Dendritic cell treated with granulocyte-macrophage colony-stimulating factor and Interleukin-4, amounts not matched to agents 40 ng/mL and 50 ng/mL, for 4 days (primary cell): ENCODE results near the gene NAGLU.

Experiments
- H3K27ac Mint-ChIP-seq: one replicate; pipeline ENCODE4 v1.8.0; 2022; ENCODE audit warnings: mild to moderate bottlenecking, mixed read lengths
- H3K27me3 Mint-ChIP-seq: one replicate; pipeline ENCODE4 v1.8.0; 2022; ENCODE audit warnings: mild to moderate bottlenecking, mixed read lengths
- H3K36me3 Mint-ChIP-seq: one replicate; pipeline ENCODE4 v1.8.0; 2022; ENCODE audit warnings: low read depth, mixed read lengths
- H3K4me1 Mint-ChIP-seq: one replicate; pipeline ENCODE4 v1.8.0; 2022; ENCODE audit warnings: low read depth, mixed read lengths
- H3K4me3 Mint-ChIP-seq: one replicate; pipeline ENCODE4 v1.8.0; 2022; ENCODE audit warnings: mild to moderate bottlenecking, moderate library complexity, mixed read lengths
- H3K9me3 Mint-ChIP-seq: one replicate; pipeline ENCODE4 v1.8.0; 2022; ENCODE audit warnings: mixed read lengths
- intact Hi-C: fragments of 100-400 bp; cut with micrococcal nuclease; formaldehyde crosslinking; loops from one replicate; pipeline ENCODE4 v1.15.0; 2022

Gene NAGLU

DNA sequence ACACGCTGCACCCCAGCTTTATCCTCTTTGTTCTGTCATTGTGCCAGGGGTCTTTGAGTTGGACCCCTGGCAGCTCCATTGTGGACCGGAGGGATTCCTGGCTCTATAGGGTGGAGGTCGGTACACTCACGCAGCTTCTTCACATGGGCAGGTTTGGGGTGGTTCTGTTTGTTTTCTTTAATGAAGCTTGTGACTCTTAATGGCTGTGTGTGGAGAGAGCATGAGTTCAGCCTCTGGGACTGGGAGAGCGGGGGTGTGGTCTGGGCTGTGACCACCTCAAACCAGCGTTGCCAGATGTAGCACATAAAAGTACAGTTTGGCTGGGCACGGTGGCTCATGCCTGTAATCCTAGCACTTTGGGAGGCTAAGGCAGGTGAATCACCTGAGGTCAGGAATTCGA lies 21.2 kb upstream of the NAGLU start:
- Mint-ChIP-seq H3K9me3 (no peaks in the 10 kb centered on the region), H3K4me3 (no peak overlapping the region), H3K36me3 (peaks cover 79% of the 10 kb centered on the region), H3K4me1 (peaks cover 45% of the 10 kb centered on the region), H3K27me3 (no peaks in the 10 kb centered on the region), H3K27ac (no peak overlapping the region)
- intact Hi-C loops: loop anchor here (5.0 kb wide), 2 partner anchors 108 to 193 kb away; no protein-coding TSS in a partner anchor

DNA sequence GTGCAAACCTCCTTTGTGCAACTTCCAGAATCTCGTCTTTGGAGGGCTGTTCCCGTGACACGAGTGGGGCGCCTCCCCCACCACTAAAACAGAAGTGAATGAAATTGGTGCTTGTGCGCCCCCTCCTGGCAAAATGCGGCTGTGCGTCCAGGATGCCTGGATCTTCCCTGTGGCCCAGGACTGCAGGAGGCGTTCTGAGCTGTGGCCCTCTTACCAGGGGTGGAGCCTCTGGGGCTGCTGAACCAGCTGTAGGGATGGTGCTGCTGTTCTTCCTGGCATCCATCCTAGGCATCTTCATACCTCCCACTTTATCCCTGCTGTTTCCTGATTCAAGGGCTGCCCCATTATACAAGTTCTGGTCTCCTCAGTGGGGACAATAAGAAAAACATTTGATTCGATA lies 18.5 kb upstream of the NAGLU start:
- no peak overlapping the region for H3K4me3 Mint-ChIP-seq
- H3K9me3 Mint-ChIP-seq: no peaks in the 10 kb centered on the region
- H3K36me3 Mint-ChIP-seq: peaks cover 74% of the 10 kb centered on the region
- peak overlapping the region; percentile 88 for H3K27ac Mint-ChIP-seq
- H3K4me1 Mint-ChIP-seq: peaks cover 62% of the 10 kb centered on the region
- intact Hi-C loops: loop anchor here (5.0 kb wide), 2 partner anchors 110 to 195 kb away; no protein-coding TSS in a partner anchor
- H3K27me3 Mint-ChIP-seq: no peaks in the 10 kb centered on the region

DNA sequence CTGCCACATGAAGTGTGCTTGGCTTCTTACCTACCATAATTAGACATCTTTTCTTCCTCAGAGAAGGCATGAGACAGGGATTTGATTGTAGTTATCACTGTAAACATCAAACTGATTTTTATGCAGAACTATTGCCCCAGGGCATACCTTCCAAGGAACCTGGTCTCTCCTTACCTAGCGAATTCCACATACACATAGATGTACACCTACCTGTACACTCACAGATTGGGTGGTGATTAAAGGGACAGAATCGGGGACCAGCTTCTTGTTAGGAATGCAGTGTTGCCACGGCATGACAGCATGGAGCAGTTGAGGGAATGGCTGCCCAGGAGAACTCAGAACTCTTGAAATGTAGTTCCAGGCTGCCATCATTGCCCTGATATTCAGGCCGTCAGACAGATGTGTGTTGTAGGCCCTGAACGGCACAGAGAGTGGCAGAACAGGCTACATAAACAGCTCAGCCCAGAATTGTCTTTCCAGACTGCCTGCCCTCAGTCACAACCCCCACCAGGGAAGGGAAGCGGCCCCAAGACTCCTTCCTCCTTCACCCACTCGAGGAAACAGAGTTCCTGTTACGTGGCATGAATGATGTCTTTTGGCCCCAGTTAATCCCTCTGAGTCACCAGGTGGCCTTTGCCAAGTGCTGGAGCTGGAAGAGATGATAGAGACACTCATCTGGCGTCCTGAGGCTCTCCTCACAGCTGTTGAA lies 17.8 kb upstream of the NAGLU start:
- H3K4me3 Mint-ChIP-seq: peak overlapping the region; percentile 18
- no peaks in the 10 kb centered on the region for H3K27me3 Mint-ChIP-seq
- intact Hi-C loops: loop anchor here (5.0 kb wide), 2 partner anchors 111 to 196 kb away; no protein-coding TSS in a partner anchor
- H3K36me3 Mint-ChIP-seq: peaks cover 74% of the 10 kb centered on the region
- H3K4me1 Mint-ChIP-seq: peaks cover 62% of the 10 kb centered on the region
- peak overlapping the region; percentile 88 for H3K27ac Mint-ChIP-seq
- H3K9me3 Mint-ChIP-seq: no peaks in the 10 kb centered on the region

DNA sequence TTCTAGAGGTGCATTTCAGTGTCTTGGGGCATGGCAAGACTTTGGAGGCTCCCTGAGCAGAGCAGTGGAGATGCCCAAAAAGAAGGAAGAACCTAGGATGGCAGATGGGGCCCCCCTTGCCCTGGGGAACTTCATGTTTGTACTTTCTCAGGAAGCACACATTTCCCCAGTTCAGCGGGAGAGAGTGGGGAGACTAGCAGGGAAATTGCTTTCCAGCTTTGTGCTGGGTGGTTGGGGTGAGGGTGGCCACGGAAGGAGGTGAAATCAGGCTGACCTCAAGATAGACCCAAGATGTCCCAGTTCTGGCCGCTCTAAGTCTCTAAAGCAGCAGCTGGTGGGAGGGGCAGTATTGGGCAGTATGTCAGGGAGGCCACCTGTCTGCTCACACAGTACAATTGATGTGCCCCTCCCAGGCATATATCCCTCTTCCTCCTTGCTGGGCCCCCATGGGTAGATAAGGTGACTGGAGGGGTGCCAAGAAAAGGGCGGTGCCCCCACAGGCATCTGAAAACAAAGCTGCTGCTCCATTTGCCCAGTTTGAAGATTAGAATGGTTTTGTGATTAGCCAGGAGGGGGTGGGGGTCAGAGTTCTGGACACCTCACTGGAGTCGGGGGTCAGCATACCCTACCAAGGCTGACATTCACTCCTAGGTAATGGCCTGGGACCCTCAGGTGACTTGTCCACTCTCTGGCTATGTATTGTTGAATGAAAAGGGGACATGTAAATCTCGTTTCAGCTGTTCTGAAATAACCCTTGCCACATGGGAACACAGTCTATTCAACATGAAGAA lies 17.1 kb upstream of the NAGLU start:
- Mint-ChIP-seq H3K4me3 (peak overlapping the region; percentile 18), H3K27ac (peak overlapping the region; percentile 88), H3K27me3 (no peaks in the 10 kb centered on the region), H3K36me3 (peaks cover 74% of the 10 kb centered on the region), H3K4me1 (peaks cover 62% of the 10 kb centered on the region), H3K9me3 (no peaks in the 10 kb centered on the region)
- intact Hi-C loops: loop anchor here (5.0 kb wide), 2 partner anchors 112 to 197 kb away; no protein-coding TSS in a partner anchor

DNA sequence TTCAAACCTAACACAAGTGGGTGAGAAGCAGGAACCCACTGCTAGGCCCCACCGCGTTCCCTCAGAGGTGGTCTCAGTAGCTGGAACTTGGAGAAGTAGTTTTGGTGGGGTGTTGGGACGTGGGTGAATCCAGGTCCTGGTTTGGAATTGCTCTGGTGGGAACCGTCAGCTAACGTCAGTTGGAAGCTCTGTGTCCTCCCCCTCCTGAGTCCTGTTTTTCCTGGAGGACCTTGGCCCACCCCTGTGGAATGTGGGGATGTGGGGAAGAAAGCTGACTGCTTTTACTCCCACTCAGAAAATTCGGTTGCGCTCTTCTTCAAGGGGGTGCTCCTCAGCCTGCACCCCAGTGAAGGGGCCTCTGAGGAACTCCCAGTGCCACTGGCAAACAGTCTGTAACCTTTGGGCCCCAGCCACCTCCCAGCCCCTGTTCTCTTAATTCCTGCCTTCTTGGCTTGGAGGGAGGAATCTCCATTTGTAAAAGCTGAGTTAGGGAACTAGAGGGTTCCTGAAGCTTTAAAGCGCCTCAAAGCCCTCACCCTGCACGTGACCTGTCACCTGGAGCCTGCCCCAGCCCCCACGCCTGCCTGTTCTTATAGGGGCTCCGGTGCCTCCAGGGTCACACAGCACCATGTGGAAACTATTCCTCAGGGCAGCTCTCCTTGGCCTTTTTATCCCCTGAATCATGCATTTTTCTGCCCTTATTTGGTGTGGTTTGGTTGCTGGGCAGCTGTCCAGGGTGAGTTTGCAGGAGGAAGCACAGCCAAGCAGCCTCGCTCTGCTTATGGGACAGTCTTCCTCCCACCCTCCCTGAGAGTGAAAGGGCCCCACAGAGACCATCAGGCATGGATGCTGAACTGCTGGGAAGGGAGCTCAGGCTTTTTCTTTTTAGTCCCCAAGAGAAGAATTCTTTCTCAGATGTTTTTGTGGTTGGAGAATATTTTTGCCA lies 16.2 kb upstream of the NAGLU start:
- Mint-ChIP-seq H3K4me3 (peak overlapping the region; percentile 11), H3K27me3 (no peaks in the 10 kb centered on the region), H3K36me3 (peaks cover 66% of the 10 kb centered on the region), H3K27ac (peak overlapping the region; percentile 88), H3K9me3 (no peaks in the 10 kb centered on the region), H3K4me1 (peaks cover 62% of the 10 kb centered on the region)
- intact Hi-C loops: loop anchor here (5.0 kb wide), 2 partner anchors 113 to 198 kb away; no protein-coding TSS in a partner anchor

DNA sequence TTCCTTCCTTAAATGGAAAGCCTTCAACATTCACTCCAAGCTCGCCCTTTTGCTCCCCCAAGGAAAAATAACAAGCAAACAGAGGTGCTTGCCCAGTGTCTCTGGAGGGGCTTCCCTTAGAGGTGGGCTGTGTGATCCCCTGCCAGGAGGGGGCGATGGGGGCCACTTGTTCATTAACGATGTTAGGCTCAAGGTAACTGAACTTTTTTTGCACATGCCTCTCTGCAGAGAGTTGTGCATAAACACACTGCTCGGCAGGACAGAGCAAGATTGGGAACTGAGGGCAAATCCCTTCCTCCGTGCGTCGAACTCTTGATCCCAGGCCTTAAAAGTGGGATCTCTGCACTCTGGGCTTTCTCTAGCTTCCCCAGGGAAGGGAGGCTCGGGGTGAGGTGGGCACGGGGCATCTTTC lies 15.5 kb upstream of the NAGLU start:
- H3K4me3 Mint-ChIP-seq: no peak overlapping the region
- intact Hi-C loops: no loop called here
- peak overlapping the region; percentile 88 for H3K27ac Mint-ChIP-seq
- H3K27me3 Mint-ChIP-seq: no peaks in the 10 kb centered on the region
- no peaks in the 10 kb centered on the region for H3K9me3 Mint-ChIP-seq
- H3K36me3 Mint-ChIP-seq: peaks cover 60% of the 10 kb centered on the region
- H3K4me1 Mint-ChIP-seq: peaks cover 68% of the 10 kb centered on the region

DNA sequence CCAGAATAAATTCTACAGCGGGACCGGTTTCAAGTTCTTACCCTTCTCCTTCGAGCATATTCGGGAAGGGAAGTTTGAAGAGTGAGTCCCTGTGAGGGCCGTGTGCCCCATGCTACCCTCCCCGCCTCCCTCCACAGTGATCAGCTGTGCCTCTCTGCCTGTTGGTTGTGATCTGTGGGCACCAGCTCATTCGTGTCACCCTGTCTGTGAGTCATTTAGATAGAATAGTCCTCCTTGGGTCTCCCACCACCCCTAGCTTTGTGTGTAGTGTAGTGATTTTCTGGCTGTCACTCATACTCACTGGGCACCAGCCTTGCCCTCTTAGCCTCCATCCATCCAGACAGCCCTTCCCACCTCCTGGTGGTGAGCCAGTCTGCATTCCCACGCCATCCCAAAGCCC lies 15.0 kb upstream of the NAGLU start:
- Mint-ChIP-seq H3K9me3 (no peaks in the 10 kb centered on the region), H3K4me3 (no peak overlapping the region), H3K27me3 (no peaks in the 10 kb centered on the region), H3K27ac (peak overlapping the region; percentile 88), H3K4me1 (peaks cover 69% of the 10 kb centered on the region), H3K36me3 (peaks cover 55% of the 10 kb centered on the region)
- intact Hi-C loops: no loop called here

DNA sequence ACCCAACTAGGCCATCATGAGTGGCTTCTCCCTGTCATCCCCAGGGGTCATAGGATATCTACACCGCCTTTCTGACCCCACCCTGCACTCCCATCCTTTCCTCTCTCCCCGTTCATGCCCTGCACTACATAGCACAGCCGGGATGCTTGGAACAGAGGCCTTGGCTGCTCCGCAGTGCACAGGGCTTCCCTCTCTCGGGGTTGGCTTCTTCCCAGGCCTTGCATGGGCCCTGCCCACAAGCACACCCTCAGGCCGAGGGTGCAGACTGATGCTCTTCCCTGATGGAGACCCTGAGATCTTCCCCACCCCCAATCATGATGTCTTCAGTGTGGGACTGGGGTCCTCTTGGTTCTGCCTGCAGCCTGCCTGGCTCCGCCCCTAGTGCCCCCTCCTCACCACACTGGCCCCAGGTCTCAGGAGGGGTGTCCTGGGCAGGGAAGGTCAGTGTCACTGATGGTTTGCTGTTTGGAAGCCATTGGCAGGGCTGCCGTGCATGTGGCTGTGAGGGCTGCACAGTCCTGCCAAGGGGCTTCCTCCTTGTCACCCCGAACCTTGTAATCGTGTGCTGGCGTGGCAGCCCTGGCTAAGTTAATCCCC lies 14.3 kb upstream of the NAGLU start:
- Mint-ChIP-seq H3K4me3 (no peak overlapping the region), H3K27me3 (no peaks in the 10 kb centered on the region), H3K4me1 (peaks cover 69% of the 10 kb centered on the region), H3K36me3 (peaks cover 48% of the 10 kb centered on the region), H3K9me3 (no peaks in the 10 kb centered on the region), H3K27ac (peak overlapping the region; percentile 49)
- intact Hi-C loops: no loop called here

DNA sequence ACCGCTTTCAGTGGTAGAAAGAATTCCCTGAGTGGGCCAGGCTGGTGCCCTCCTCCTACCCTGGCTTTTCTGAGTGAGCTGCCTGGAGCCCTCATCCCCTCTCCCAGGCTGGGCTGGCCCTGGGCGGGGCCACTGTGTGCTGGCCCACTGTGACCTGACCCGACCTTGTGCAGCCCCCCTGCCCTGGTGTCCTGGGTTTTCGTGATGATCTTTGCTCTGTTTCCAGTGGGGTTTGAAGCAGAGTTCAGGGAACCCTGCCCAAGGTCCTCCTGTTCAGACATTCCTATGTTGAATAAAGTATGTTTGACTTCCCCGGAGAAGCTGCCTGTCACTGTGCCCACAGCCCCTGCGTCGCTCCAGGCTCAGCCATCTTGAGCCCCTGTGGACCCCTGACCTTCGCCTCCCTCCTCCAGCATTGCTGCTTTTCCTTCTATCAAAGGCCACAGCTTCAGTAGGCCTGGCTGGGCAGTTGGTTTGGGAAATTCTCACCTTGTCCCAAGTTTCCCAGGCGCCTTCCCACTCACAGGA lies 13.7 kb upstream of the NAGLU start:
- H3K27ac Mint-ChIP-seq: peak overlapping the region; percentile 49

DNA sequence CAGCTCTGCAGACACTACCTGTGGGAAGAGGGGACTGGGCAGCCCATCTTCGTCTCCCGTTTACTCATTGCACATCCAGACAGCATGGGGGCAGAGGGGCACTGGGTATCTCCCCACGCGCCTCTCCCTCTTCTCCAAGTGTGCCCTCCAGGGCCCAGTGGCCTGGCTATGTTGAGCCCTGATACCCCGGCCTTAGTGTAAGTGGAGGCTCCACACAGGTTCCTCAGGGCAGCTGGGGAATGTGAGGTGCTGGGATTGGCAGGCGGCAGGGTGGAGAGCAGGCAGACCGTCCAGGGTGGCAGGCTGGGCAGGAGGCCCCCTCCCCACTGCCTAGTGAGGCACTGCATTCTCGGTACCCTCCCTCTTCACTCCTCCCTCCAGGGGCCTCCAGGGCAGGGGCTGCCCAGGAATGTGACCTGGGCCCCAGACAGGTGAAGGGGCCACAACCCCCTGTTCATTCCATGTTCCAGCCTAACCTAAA lies 13.2 kb upstream of the NAGLU start:
- no peaks in the 10 kb centered on the region for H3K9me3 Mint-ChIP-seq
- intact Hi-C loops: no loop called here

More for the DNA sequence above, 13.7 kb upstream of the NAGLU start:
- Mint-ChIP-seq H3K9me3 (no peaks in the 10 kb centered on the region), H3K36me3 (peaks cover 43% of the 10 kb centered on the region), H3K4me1 (peaks cover 69% of the 10 kb centered on the region), H3K27me3 (no peaks in the 10 kb centered on the region), H3K4me3 (no peak overlapping the region)
- intact Hi-C loops: no loop called here

DNA sequence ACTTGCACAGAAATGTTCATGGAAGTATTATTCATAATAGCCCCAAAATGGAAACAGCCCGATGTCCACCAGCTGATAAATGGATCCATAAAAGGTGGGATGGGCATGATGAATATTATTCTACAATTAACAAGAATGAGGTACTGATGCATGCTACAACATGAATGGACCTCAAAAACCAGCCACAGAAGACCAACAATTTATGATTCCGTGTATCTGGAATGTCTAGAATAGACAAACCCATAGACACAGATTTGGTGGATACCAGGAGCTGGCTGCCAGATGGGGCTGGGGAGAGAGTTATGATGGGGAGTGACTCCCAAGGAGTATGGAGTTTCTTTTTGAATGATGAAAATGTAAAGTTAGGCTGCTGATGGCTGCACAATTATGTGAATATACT lies 10.8 kb upstream of the NAGLU start:
- no peaks in the 10 kb centered on the region for H3K9me3 Mint-ChIP-seq
- intact Hi-C loops: no loop called here
- peaks cover 34% of the 10 kb centered on the region for H3K36me3 Mint-ChIP-seq
- peaks cover 56% of the 10 kb centered on the region for H3K4me1 Mint-ChIP-seq
- H3K27me3 Mint-ChIP-seq: no peaks in the 10 kb centered on the region
- no peak overlapping the region for H3K4me3 Mint-ChIP-seq
- no peak overlapping the region for H3K27ac Mint-ChIP-seq

More for the DNA sequence above, 13.2 kb upstream of the NAGLU start:
- H3K36me3 Mint-ChIP-seq: peaks cover 40% of the 10 kb centered on the region
- H3K27ac Mint-ChIP-seq: no peak overlapping the region
- H3K4me1 Mint-ChIP-seq: peaks cover 66% of the 10 kb centered on the region
- H3K27me3 Mint-ChIP-seq: no peaks in the 10 kb centered on the region
- no peak overlapping the region for H3K4me3 Mint-ChIP-seq

DNA sequence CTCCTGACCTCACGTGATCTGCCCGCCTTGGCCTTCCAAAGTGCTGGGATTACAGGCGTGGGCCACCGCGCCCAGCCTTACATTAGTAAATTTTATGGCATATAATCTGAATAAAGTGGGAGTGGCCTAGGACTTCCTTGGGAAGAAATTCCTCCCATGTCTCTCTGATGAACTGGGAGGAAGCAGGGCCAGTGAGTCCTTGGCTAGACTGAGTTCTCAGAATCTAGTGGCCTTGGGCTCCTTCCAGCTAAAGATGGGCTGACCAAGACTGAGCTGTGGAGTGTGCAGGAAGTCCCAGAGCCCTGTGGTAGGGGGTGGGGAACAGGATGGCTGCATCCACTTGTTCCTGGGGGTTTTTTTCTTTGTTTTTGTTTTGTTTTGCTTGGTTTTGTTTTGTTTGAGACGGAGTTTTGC lies 10.0 kb upstream of the NAGLU start:
- Mint-ChIP-seq H3K4me1 (peaks cover 52% of the 10 kb centered on the region), H3K27ac (peak overlapping the region; percentile 64), H3K9me3 (no peaks in the 10 kb centered on the region), H3K27me3 (peaks cover 2% of the 10 kb centered on the region), H3K4me3 (no peak overlapping the region), H3K36me3 (peaks cover 30% of the 10 kb centered on the region)
- intact Hi-C loops: no loop called here

DNA sequence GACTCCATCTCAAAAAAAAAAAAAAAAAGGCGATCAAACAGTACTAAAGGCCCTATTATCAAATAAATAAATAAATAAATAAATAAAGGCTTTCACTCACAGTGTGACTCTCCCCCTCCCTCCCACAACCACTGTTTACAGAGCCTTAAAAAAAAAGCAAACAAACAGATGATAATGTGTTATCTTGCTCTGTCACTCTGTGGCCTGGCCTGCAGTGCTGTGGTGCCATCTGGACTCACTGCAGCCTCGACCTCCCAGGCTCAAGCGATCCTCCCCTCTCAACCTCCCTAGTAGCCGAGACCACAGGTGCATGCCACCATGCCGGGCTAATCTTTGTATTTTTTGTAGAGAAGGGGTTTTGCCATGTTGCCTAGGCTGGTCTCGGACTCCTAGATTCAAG lies 8.1 kb upstream of the NAGLU start:
- Mint-ChIP-seq H3K36me3 (peaks cover 11% of the 10 kb centered on the region), H3K27ac (no peak overlapping the region), H3K4me1 (peaks cover 43% of the 10 kb centered on the region), H3K9me3 (no peaks in the 10 kb centered on the region), H3K27me3 (peaks cover 6% of the 10 kb centered on the region), H3K4me3 (no peak overlapping the region)
- intact Hi-C loops: loop anchor here (1.0 kb wide), 1 partner anchor 100 kb away; no protein-coding TSS in a partner anchor
